GM12874 (cell line): ENCODE data around the gene PCSK5.

Experiments used
- TF ChIP-seq, protein P1 (sequence below): IDR thresholded peaks from 2 replicates; pipeline ENCODE4 v1.5.1; 2011; ENCODE audit warnings: low read depth, mild to moderate bottlenecking, control low read depth, low read length, moderate library complexity; ENCODE audit not compliant: insufficient read depth

PCSK5 gene

DNA sequence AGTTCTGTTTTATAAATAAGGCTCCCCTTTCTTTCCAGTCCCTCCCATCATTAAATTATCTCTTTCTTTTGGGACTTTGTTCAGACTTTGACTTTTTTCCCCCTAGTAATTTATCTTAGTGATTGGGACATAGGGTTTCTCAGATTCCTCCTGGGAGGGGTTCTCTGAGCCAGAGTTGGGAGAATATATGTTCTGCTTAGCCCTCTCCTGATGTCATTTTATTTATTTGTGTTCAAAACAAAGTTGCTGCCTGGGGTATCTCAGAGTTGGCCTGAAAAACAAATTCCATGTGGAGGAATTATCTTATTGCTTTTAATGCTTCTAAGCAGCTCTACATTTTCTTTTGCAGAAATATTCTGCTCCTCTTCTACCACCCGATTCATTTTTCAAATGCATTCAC, 211.0 kb downstream of the PCSK5 start:
- TF ChIP-seq, protein P1, sequence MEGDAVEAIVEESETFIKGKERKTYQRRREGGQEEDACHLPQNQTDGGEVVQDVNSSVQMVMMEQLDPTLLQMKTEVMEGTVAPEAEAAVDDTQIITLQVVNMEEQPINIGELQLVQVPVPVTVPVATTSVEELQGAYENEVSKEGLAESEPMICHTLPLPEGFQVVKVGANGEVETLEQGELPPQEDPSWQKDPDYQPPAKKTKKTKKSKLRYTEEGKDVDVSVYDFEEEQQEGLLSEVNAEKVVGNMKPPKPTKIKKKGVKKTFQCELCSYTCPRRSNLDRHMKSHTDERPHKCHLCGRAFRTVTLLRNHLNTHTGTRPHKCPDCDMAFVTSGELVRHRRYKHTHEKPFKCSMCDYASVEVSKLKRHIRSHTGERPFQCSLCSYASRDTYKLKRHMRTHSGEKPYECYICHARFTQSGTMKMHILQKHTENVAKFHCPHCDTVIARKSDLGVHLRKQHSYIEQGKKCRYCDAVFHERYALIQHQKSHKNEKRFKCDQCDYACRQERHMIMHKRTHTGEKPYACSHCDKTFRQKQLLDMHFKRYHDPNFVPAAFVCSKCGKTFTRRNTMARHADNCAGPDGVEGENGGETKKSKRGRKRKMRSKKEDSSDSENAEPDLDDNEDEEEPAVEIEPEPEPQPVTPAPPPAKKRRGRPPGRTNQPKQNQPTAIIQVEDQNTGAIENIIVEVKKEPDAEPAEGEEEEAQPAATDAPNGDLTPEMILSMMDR: no peak

DNA sequence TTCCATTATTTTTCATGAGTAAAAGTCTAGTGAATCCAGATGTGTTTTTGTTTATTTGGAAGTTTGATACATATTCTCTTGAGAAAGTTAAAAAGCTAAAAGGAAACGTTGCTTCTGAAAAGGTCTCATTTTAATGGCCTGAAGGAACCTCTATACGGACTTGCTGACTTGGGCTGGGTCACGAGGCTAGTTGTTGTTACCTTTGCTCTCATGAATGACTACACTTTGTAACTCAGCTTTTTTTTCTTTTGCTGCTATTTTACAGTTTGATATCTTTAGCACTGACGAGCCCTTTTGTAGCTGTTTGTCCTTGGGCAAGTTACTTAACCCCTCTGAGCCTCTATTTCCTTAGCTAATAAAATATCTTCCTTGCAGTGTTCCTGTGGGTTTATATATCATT, 211.5 kb downstream of the PCSK5 start:
- TF ChIP-seq, protein P1: no peak

DNA sequence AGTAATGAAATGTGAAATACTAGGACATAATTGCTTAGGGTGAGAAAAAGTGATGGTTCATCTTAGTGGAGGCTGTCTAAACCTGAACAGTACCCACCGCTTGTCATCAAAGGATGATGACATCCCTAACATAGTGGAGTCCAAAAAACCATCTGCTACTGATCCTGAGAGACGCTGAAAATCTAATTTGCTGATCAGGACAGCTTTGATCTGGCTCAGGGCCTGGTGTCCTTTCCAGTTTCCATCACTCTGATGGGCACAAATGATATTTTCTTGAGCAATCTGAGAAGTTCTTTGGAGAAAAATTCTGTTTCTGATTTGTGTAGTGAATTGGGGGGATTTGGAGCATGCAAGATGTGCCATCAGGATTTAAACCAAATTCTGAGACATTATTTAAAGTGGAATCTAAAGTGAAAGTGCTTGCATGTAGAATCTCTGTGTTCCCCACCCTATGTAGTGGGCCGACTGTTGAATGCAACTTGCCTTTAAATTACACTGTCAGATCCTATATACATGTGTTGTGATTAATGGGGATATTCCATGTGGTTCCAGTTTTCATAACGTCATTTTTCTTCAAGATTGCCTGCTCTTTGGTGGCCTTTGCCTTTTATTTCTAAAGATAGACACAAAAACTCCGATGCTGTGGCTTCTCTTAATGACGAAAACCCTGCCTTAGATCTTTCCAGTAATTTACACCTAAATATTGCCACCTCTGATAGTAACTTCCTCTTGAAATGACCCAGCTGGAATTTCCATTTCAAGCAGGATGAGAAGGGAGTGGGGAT, 213.2 kb downstream of the PCSK5 start:
- TF ChIP-seq, protein P1: no peak

DNA sequence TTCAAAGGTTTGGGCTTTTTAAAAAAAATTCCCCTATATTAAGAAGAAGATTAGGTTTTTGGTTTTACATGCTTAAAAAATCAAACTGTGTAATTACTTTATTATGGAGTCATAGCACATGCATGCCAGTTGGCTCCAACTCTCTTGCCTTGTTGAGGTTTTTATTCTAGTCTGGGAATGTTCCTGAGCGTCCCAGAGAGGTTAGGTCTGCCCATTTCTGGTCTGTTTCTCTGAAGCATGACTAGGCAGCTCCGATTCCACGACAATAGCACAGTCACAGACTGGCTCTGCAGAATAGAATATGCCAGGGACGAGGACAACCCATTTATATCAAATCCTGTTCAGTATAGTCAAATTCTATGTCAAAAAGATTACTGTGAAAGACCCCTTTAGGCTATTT, 217.0 kb downstream of the PCSK5 start:
- TF ChIP-seq, protein P1: no peak

DNA sequence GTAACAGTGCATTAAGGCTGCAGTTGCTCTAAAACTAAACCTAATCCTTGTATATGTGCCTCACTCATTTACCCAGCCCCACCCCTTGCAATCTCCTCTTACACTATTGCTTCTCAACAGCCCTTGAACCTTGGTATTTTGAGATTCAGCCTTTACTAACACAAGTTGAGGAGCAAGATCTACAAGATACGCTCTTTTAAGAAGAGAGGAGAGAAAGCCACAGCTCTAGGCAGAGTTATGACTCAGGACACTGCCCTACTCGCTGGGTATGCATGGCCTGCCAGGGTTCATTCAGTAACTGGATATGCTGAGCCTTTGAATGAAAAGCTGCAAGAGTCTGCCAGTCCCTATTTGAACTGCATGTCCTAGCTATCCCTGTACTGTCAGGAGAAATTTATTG, 219.5 kb downstream of the PCSK5 start:
- TF ChIP-seq, protein P1: no peak

DNA sequence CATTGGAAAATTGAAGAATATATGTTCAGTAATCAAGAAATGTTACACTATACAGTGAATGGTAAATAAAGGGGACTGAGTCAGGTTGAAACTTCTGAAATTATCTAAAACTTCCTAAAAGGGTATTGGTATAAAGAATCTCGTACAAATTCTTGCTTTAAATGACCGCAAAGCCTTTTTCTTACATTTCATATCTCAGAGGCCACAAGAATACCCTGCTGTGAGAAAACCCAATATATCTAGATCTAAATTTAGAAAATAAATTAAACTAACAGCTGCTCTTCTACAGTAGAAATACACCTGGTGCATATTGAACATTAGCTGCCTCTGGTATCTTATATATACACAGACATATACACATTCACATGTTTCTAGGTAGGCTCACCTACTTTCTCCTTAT, 221.7 kb downstream of the PCSK5 start:
- TF ChIP-seq, protein P1: no peak

DNA sequence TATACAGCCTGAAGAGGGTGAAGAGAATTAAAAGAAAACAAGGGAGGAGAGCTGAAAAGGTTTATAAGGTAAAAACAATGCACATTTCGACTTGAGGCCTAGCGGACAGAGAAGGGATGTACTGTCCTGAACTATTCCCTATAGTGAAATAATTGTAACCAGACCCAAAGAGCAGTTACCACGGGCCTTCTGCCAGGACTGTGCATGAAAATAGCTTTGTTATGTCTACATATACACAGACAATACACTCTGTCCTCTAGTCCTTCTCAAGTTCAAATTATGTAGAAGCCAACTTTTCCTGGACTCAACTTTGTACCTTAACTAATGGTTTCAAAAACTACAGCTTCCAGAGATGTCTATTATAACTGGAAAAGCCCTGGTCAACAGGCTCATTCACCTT, 223.7 kb downstream of the PCSK5 start:
- TF ChIP-seq, protein P1: no peak
